ENCODE measurements around the gene SMG9.
"Not testable (repeated sequence)": the region's sequence is repeated elsewhere in the genome, so short reads cannot be mapped to it uniquely, and the experiment has no call there.

The SMG9 gene

GRCh38 chr19:43780706-43781525 lies 26.2 kb upstream of the SMG9 start, which contains the start of gene KCNN4:
TSS of gene KCNN4 (minus strand) at chr19:43780973. CDS start at chr19:43780861, 112 bp downstream.
- peak; percentile 29 to 63 for DNase-seq (ENCODE audit: low read depth in 2 of 2)

GRCh38 chr19:43779820-43780219 lies 25.1 kb upstream of the SMG9 start:
- DNase-seq (ENCODE audit: low read depth in 2 of 2): no peak

GRCh38 chr19:43779147-43779819 lies 24.5 kb upstream of the SMG9 start:
- no peak for DNase-seq (ENCODE audit: low read depth in 2 of 2)

GRCh38 chr19:43778651-43779050 lies 23.9 kb upstream of the SMG9 start:
- DNase-seq (ENCODE audit: low read depth in 2 of 2): no peak

- DNase-seq (ENCODE audit: low read depth in 2 of 2): no peak
Measured at GRCh38 chr19:43777163-43777695, 22.5 kb upstream of the SMG9 start.

- peak in 1 of 2 donors; percentile 66 for DNase-seq (ENCODE audit: low read depth in 2 of 2)
Measured at GRCh38 chr19:43776286-43776685, 21.5 kb upstream of the SMG9 start.

- DNase-seq (ENCODE audit: low read depth in 2 of 2): no peak
Measured at GRCh38 chr19:43775299-43775890, 20.6 kb upstream of the SMG9 start.

- DNase-seq (ENCODE audit: low read depth in 2 of 2): not testable (repeated sequence)
Measured at GRCh38 chr19:43774940-43775258, 20.1 kb upstream of the SMG9 start.

- no peak for DNase-seq (ENCODE audit: low read depth in 2 of 2)
Measured at GRCh38 chr19:43774103-43774939, 19.6 kb upstream of the SMG9 start.

- no peak for DNase-seq (ENCODE audit: low read depth in 2 of 2)
Measured at GRCh38 chr19:43773725-43774102, 19.0 kb upstream of the SMG9 start.

- no peak for DNase-seq (ENCODE audit: low read depth in 2 of 2)
Measured at GRCh38 chr19:43769256-43769655, 14.5 kb upstream of the SMG9 start.

- DNase-seq (ENCODE audit: low read depth in 2 of 2): no peak
Measured at GRCh38 chr19:43768273-43769050, 13.7 kb upstream of the SMG9 start.

- DNase-seq (ENCODE audit: low read depth in 2 of 2): no peak
Measured at GRCh38 chr19:43767818-43768217, 13.1 kb upstream of the SMG9 start.

GRCh38 chr19:43767316-43767715 lies 12.6 kb upstream of the SMG9 start:
- DNase-seq (ENCODE audit: low read depth in 2 of 2): no peak

- DNase-seq (ENCODE audit: low read depth in 2 of 2): no peak
Measured at GRCh38 chr19:43766755-43767043, 11.9 kb upstream of the SMG9 start.

GRCh38 chr19:43765109-43765876 lies 10.5 kb upstream of the SMG9 start:
- peak; percentile 51 to 74 for DNase-seq (ENCODE audit: low read depth in 2 of 2)

GRCh38 chr19:43764684-43765083 lies 9.9 kb upstream of the SMG9 start:
- not testable (repeated sequence) for DNase-seq (ENCODE audit: low read depth in 2 of 2)

- no peak for DNase-seq (ENCODE audit: low read depth in 2 of 2)
Measured at GRCh38 chr19:43763473-43763939, 8.7 kb upstream of the SMG9 start.

GRCh38 chr19:43762814-43763213 lies 8.1 kb upstream of the SMG9 start:
- no peak for DNase-seq (ENCODE audit: low read depth in 2 of 2)

GRCh38 chr19:43760941-43761340 lies 6.2 kb upstream of the SMG9 start:
- DNase-seq (ENCODE audit: low read depth in 2 of 2): no peak
